Loucy (cell line): ENCODE results near the gene TRIM56.
A peak's percentile ranks its signal among the peaks of the same experiment; 100 is the strongest.
"Not testable (repeated sequence)": the region's sequence is repeated elsewhere in the genome, so short reads cannot be mapped to it uniquely, and the experiment has no call there.

Source experiments
- H2AFZ ChIP-seq: fragments of 200-600 bp; sonication (generic); 2 replicates; pipeline ENCODE4 v1.6.0; 2016; ENCODE audit warnings: antibody characterized with exemption, mild to moderate bottlenecking, low read length, moderate library complexity
- H3F3A ChIP-seq: fragments of 200-600 bp; 2 replicates; pipeline ENCODE4 v1.6.0; 2016; ENCODE audit warnings: antibody characterized with exemption, low read depth, mild to moderate bottlenecking
- H3K27me3 ChIP-seq: fragments of 200-600 bp; sonication (generic); 2 replicates; pipeline ENCODE4 v1.6.1; 2014; ENCODE audit warnings: low read length, mild to moderate bottlenecking; ENCODE audit not compliant: insufficient read depth, poor library complexity, severe bottlenecking
- H3K36me3 ChIP-seq: fragments of 200-600 bp; sonication (generic); 2 replicates; pipeline ENCODE4 v1.6.1; 2016; ENCODE audit warnings: low read length; ENCODE audit not compliant: insufficient read depth
- H3K4me1 ChIP-seq: fragments of 200-600 bp; sonication (generic); 2 replicates; pipeline ENCODE4 v1.5.1; 2014; ENCODE audit warnings: low read length, mild to moderate bottlenecking; ENCODE audit not compliant: insufficient read depth, poor library complexity, severe bottlenecking
- H3K4me2 ChIP-seq: fragments of 200-600 bp; sonication (generic); 2 replicates; pipeline ENCODE4 v1.6.0; 2014; ENCODE audit warnings: antibody characterized with exemption, low read length, low read depth, mild to moderate bottlenecking; ENCODE audit not compliant: poor library complexity, severe bottlenecking
- H3K4me3 ChIP-seq: fragments of 200-600 bp; sonication (generic); 2 replicates; pipeline ENCODE4 v1.5.1; 2014; ENCODE audit warnings: low read length, mild to moderate bottlenecking, mixed read lengths; ENCODE audit not compliant: poor library complexity, severe bottlenecking
- H3K79me2 ChIP-seq: fragments of 200-600 bp; sonication (generic); 2 replicates; pipeline ENCODE4 v1.6.1; 2014; ENCODE audit warnings: low read length; ENCODE audit not compliant: insufficient read depth
- H3K9ac ChIP-seq: fragments of 200-600 bp; sonication (generic); 2 replicates; pipeline ENCODE4 v1.6.0; 2014; ENCODE audit warnings: mild to moderate bottlenecking, low read depth, low read length, moderate library complexity; ENCODE audit not compliant: poor library complexity, severe bottlenecking
- H3K9me2 ChIP-seq: fragments of 200-600 bp; sonication (generic); replicated peaks from 2 replicates; pipeline ENCODE4 v1.6.1; 2016; ENCODE audit warnings: low read depth, low read length, mixed read lengths
- H3K9me3 ChIP-seq: fragments of 200-600 bp; sonication (generic); 2 replicates; pipeline ENCODE4 v1.6.1; 2014; ENCODE audit warnings: mild to moderate bottlenecking, antibody characterized with exemption, low read length, low read depth; ENCODE audit not compliant: insufficient read depth
- H4K20me1 ChIP-seq: fragments of 200-600 bp; sonication (generic); 2 replicates; pipeline ENCODE4 v1.6.0; 2014; ENCODE audit warnings: antibody characterized with exemption, low read length, mild to moderate bottlenecking; ENCODE audit not compliant: insufficient read depth, poor library complexity, severe bottlenecking
- EZH2phosphoT487 ChIP-seq: fragments of 200-600 bp; IDR thresholded peaks from 2 replicates; pipeline ENCODE4 v1.6.1; 2018; ENCODE audit warnings: antibody characterized with exemption, mild to moderate bottlenecking, moderate library complexity, borderline replicate concordance
- TF ChIP-seq, protein P1 (sequence below): fragments of 200-600 bp; sonication (generic); conservative IDR thresholded peaks from 2 replicates; pipeline ENCODE4 v1.5.1; 2014; ENCODE audit warnings: mild to moderate bottlenecking, antibody characterized with exemption, low read length

Gene TRIM56

DNA sequence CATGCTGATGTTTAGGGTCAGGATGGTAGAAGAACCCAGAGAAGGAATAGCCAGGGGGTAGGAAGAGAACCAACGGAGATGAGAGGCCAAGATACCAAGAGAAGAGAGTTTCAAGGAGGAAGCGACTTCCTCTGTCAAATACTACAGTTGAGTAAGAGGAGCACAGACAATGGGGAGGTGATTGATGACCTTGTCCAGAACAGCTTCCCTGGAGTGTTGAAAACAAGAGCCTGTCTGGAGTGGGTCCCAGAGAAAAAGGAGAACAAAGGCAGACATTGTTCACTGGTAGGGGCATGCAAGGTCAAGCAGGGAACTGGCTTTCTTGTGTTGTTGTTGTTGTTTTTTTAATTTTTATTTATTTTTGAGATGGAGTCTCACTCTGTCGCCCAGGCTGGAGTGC, 9.6 kb upstream of the TRIM56 start:
- H3K27me3 ChIP-seq, result no peaks in the 10 kb centered on the region
- TF ChIP-seq, protein P1, sequence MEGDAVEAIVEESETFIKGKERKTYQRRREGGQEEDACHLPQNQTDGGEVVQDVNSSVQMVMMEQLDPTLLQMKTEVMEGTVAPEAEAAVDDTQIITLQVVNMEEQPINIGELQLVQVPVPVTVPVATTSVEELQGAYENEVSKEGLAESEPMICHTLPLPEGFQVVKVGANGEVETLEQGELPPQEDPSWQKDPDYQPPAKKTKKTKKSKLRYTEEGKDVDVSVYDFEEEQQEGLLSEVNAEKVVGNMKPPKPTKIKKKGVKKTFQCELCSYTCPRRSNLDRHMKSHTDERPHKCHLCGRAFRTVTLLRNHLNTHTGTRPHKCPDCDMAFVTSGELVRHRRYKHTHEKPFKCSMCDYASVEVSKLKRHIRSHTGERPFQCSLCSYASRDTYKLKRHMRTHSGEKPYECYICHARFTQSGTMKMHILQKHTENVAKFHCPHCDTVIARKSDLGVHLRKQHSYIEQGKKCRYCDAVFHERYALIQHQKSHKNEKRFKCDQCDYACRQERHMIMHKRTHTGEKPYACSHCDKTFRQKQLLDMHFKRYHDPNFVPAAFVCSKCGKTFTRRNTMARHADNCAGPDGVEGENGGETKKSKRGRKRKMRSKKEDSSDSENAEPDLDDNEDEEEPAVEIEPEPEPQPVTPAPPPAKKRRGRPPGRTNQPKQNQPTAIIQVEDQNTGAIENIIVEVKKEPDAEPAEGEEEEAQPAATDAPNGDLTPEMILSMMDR, result no peak
- TF ChIP-seq EZH2phosphoT487, result no peak
- no peaks in the 10 kb centered on the region for H3F3A ChIP-seq
- no peaks in the 10 kb centered on the region for H3K9me3 ChIP-seq
- H3K9ac ChIP-seq, result no peak overlapping the region
- peaks cover 2% of the 10 kb centered on the region for H3K4me1 ChIP-seq
- no peaks in the 10 kb centered on the region for H4K20me1 ChIP-seq
- H2AFZ ChIP-seq, result no peak overlapping the region
- H3K79me2 ChIP-seq, result no peaks in the 10 kb centered on the region
- H3K4me3 ChIP-seq, result no peak overlapping the region
- H3K36me3 ChIP-seq, result no peaks in the 10 kb centered on the region
- H3K4me2 ChIP-seq, result no peak overlapping the region
- H3K9me2 ChIP-seq, result no peaks in the 10 kb centered on the region

DNA sequence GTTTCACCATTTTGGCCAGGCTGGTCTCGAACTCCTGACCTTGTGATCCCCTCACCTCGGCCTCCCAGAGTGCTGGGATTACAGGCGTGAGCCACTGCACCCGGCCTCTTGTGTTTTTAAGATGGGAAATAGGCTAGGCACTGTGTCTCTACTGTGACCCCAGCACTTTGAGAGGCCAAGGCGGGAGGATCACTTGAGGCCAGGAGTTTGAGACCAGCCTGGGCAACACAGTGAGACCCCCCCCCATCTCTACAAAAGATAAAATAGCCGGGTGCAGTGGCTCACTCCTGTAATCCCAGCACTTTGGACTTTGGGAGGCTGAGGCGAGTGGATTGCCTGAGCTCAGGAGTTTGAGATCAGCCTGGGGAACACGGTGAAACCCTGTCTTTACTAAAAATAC, 9.1 kb upstream of the TRIM56 start:
- H3K4me3 ChIP-seq, H3K27me3 ChIP-seq, H2AFZ ChIP-seq, H3K4me2 ChIP-seq, H3K79me2 ChIP-seq, H3K4me1 ChIP-seq, H4K20me1 ChIP-seq, H3K36me3 ChIP-seq, H3K9me3 ChIP-seq, H3K9me2 ChIP-seq, H3F3A ChIP-seq, H3K9ac ChIP-seq: not testable (repeated sequence)

- no peak for TF ChIP-seq EZH2phosphoT487
- TF ChIP-seq, protein P1, result peak; percentile 94
- H3K79me2 ChIP-seq, result no peaks in the 10 kb centered on the region
- no peaks in the 10 kb centered on the region for H4K20me1 ChIP-seq
- H3K4me2 ChIP-seq, result peak overlapping the region; percentile 24
- no peaks in the 10 kb centered on the region for H3K9me3 ChIP-seq
- H3K9ac ChIP-seq, result no peak overlapping the region
- H3K4me3 ChIP-seq, result no peak overlapping the region
- H3F3A ChIP-seq, result no peaks in the 10 kb centered on the region
- peaks cover 2% of the 10 kb centered on the region for H3K4me1 ChIP-seq
- H3K36me3 ChIP-seq, result no peaks in the 10 kb centered on the region
- no peaks in the 10 kb centered on the region for H3K27me3 ChIP-seq
- 0 out of 2 replicates have a peak overlapping the region, but pooled peaks have one; percentile 58 for H2AFZ ChIP-seq
- H3K9me2 ChIP-seq, result no peaks in the 10 kb centered on the region
Measured at GRCh38 chr7:101077303-101078086, 7.8 kb upstream of the TRIM56 start.

GRCh38 chr7:101081432-101081831, 3.8 kb upstream of the TRIM56 start:
- no peaks in the 10 kb centered on the region for H3K27me3 ChIP-seq
- H3F3A ChIP-seq, result no peaks in the 10 kb centered on the region
- no peak overlapping the region; the same call in 1 of the 2 replicates for H2AFZ ChIP-seq
- TF ChIP-seq, protein P1, result no peak
- no peak for TF ChIP-seq EZH2phosphoT487
- H3K9ac ChIP-seq, result no peak overlapping the region
- H3K36me3 ChIP-seq, result no peaks in the 10 kb centered on the region
- H3K9me2 ChIP-seq, result no peaks in the 10 kb centered on the region
- no peaks in the 10 kb centered on the region for H3K9me3 ChIP-seq
- no peak overlapping the region for H3K4me3 ChIP-seq
- H4K20me1 ChIP-seq, result peaks cover 7% of the 10 kb centered on the region
- H3K4me1 ChIP-seq, result peaks cover 7% of the 10 kb centered on the region
- peaks cover 12% of the 10 kb centered on the region for H3K79me2 ChIP-seq
- no peak overlapping the region for H3K4me2 ChIP-seq
